ENCODE results near the gene FBLN7. TPM values are rescaled to one million over a fixed set of nuclear protein-coding genes. Genes with fewer than 3 reads are reported as not detected.
"Not testable (repeated sequence)": the region's sequence is repeated elsewhere in the genome, so short reads cannot be mapped to it uniquely, and the experiment has no call there.

FBLN7 gene, protein sequence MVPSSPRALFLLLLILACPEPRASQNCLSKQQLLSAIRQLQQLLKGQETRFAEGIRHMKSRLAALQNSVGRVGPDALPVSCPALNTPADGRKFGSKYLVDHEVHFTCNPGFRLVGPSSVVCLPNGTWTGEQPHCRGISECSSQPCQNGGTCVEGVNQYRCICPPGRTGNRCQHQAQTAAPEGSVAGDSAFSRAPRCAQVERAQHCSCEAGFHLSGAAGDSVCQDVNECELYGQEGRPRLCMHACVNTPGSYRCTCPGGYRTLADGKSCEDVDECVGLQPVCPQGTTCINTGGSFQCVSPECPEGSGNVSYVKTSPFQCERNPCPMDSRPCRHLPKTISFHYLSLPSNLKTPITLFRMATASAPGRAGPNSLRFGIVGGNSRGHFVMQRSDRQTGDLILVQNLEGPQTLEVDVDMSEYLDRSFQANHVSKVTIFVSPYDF
- 3.0 and 3.9 TPM in 2 replicates for total RNA-seq (2014; rRNA removed; shearing (Covaris generic))

DNA sequence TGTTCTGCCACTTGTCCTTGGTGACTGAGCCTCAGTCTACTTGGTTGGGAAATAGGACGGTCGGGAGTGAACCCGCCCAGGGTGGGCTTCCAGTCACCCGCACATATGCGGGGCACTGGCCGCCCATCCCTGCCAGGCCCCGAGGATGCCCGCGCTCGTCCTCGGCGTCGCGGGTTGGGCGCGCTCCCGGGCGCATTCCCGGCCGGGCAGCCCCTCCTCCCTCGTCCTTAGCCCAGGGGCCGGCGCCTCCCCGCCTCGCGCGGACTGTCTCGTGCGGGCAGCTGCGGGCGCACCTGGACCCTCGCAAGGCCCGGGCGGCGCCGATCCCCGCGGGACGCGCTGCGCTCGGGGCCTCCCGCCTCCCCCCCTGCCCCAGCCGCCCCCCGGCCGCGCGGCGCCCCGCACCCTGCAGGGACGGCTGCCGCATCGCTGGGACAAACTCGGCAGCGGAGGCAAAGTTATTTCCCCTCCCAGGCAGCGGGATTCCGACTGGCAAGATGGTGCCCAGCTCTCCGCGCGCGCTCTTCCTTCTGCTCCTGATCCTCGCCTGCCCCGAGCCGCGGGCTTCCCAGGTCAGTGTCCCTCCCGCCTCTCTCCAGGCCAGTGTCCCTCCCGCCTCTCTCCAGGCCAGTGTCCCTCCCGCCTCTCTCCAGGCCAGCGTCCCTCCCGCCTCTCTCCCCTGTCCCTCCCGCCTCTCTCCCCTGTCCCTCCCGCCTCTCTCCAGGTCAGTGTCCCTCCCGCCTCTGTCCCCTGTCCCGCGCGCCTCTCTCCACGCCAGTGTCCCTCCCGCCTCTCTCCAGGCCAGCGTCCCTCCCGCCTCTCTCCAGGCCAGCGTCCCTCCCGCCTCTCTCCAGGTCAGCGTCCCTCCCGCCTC, at the start of gene FBLN7:
Gene FBLN7, plus strand, starts transcription at position 227 of the 874 bp plus-strand sequence. Its CDS starts 271 bp downstream, at position 498.
- DNase-seq (ENCODE audit: low read depth) = peak; percentile 39

DNA sequence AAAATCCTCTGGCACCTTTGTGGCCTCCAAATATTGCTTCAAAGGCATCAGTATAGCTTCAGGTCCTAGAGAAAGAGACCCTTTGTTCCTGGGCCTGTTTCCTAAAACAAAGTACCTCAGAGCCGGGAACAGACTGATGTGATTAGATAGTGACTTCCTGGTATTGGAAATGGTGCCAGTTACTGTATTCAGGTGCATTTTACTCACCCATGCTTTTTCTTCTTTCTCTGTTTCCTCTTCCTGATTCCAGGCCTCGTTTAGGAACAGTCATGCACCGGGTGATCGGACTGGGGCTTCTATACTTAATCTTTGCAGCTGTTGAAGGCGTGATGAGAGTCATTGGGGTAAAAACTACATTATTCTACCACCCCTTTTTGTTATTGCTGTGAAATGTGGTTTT, 48.8 kb upstream of the FBLN7 start:
- DNase-seq (ENCODE audit: low read depth) = no peak

DNA sequence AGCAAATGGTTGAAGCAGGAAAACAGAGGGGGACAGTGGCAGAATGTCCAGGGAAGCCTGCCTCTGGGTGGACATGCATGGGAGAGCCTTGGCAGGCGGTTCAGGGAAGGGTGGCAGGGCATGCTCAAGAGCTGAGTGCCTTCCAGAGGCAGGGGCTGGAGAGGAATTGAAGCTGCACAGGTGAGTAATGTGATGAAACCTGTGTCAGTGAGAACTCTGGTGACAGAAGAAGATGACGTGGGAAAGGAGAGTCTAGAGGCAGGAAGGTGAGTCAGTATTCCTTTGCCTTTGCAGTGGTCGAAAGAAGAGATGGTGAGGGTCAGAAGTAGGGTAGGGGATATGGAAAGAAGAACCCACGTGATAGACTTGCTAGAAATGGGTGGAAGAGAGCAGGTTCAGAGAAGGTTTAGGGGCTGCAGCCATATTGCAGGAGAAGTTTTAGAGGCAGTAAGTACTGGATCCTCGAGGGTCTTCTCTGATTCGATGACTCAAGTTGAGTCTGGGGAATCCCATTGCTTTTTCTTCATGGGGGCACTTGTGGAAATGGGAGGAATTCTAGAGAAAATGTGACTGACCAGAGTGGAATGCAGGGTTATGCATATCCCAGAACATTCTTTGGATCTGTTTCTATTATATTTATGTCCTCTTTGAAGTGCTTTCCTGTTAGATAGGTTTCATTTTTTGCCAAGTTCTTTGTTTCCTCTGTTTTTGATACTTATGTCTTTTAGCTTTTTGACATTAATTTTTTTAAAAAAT, 45.7 kb upstream of the FBLN7 start:
- peak; percentile 68 for DNase-seq (ENCODE audit: low read depth)

DNA sequence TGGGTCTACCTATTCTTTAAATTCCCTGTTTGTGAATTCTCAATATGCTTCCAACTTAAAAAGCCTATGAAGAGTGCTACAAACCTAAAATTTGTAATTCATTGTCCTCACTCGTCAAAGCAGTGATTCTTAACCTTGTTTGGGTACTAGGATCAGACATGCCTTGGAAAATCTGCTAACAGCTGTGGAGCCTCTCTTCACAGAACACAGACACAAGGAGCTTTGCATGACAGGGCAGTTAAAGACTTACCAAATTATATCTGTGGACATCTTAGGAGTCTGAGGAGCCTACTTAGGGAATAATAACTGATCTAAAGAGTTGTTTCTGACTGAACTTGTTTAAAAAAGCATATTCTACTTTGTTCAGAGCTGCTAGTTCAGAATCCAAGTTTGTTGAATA, 45.0 kb upstream of the FBLN7 start:
- no peak for DNase-seq (ENCODE audit: low read depth)

DNA sequence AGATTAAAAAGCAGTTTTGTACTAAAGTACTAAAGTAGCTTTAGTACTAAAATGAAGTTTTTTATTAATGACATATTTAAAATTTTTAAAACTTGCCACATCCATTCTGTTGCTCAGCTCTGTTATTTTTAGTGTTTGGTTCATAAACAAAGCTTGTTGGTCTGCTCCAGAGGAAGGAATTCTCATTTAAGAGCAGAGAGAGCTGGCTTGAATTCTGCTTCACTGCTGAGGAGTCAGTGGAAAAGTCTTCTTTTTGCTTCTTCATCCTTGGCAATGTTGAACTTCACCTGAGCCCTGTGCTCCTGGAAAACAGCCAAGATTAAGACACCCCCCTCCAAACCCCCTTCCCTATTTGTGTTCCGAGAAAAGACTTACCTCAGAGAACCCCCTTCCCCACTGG, 42.5 kb upstream of the FBLN7 start:
- no peak for DNase-seq (ENCODE audit: low read depth)

DNA sequence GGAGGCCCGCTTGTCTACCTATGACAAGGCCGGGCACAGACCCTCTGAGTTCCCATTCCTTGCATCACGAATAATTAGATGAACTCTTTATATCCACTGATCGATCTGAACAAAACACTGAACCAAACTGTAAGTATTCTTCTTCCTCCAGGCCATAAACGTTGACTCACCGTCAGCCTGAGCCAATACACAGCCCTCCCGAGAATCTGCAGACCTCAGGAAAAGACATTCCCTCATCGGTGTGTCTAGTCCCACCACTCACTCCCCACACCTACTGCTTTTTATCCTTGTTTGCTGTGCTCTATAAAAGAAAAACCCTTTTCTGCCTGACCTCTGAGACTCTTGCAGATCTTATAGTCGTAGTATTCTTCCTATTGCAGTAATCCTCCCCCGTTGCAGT, 42.1 kb upstream of the FBLN7 start:
- DNase-seq (ENCODE audit: low read depth) = no peak

DNA sequence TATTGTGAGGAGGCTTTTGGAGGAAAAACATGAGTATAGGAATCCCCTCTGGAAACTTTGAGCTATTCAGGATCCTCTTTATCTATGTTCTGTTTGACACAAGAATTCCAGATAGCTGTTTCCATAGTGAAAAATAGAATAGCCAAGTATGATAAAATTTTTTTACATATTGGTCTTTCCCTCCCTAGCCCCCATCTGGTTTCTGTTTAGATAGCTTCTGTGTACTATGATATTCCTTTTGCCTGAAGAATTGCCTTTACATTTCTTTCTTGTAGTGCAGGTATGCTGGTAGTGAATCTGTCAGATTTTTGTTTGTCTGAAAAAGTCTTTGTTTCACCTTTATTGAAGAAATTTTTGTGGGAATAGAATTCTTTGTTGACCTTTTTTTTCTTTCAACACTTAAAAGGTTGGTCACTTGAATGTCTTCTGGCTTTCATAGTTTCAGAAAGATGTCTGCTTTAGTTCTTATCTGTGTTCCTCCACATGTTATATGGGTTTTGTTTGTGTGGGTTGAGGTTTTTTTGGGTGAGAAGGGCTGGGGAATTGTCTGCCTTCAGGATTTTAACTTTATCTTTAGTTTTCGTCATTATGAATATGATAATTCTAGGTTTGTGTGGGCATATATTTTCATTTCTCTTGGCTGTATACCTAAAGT, 29.9 kb upstream of the FBLN7 start:
- DNase-seq (ENCODE audit: low read depth) = no peak

DNA sequence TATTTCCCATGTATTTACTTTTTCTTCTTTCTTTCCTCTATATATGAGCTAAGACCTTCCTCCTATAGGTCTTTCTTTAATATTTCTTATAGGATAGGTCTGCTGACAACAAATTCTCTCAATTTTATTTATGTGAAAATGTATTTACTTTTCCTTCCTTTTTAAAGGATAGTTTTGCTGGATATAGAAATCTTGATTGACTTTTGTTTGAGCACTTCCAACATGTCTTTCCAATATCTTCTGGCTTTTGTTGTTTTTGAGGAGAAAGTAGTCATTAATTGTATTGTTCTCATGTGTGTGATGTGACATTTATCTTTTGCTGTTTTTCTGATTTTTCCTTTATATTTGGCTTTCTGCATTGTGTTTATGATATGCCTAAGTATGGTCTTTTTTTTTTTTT, 28.9 kb upstream of the FBLN7 start:
- no peak for DNase-seq (ENCODE audit: low read depth)

DNA sequence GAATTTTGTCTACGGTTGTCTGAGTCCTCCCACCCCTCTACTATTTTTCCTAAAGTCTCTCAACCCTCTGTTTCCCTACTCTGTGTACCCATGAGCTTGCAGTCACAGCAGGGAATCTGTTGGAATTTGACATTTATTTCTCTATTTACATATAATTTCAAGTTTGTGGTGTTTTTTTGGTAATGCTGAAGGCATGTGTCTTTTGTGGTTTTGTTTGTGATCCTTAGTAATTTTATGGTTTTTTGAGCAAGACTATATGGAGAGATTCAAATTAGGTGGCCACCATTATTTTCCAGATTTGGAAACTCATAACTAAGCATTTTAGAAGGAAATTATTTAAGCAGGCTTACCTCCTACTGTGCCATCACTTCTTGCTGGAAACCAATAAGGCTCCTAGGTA, 27.2 kb upstream of the FBLN7 start:
- DNase-seq (ENCODE audit: low read depth) = peak; percentile 28

DNA sequence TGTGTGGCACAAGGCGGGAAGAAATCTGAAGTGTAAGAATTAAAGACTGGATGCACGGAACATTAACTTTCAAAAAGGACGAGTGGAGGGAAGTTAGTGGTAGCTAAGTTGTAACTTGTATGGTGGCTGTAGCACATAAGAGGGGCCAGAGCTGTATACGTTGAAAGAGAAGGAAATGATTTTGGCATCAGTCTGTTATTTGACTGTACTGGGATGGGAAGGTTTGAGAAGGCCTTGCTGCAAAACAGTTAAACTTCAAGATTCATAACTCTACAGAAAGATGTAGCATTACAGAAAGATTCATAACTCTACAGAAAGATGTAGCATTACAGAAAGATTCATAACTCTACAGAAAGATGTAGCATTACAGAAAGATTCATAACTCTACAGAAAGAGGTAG, 24.8 kb upstream of the FBLN7 start:
- DNase-seq (ENCODE audit: low read depth) = not testable (repeated sequence)

DNA sequence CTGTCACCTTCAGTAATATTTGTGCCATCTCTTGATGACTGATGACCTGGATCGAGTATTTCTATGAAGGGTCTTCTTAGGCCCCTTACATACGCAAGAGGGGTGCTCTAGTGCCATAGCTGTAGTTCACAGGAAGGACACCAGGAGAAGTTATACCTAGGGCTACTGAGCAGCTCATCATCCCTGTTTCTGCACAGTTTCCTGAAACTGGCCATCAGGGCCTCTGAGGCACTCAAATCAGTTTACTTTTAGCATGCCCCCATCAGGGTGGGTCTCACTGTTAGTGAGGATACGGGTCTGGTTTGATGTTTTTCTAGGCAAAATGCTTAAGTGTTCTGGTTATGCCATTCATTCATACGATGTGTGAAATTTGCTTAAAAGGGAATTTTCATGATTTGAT, 20.0 kb upstream of the FBLN7 start:
- no peak for DNase-seq (ENCODE audit: low read depth)

DNA sequence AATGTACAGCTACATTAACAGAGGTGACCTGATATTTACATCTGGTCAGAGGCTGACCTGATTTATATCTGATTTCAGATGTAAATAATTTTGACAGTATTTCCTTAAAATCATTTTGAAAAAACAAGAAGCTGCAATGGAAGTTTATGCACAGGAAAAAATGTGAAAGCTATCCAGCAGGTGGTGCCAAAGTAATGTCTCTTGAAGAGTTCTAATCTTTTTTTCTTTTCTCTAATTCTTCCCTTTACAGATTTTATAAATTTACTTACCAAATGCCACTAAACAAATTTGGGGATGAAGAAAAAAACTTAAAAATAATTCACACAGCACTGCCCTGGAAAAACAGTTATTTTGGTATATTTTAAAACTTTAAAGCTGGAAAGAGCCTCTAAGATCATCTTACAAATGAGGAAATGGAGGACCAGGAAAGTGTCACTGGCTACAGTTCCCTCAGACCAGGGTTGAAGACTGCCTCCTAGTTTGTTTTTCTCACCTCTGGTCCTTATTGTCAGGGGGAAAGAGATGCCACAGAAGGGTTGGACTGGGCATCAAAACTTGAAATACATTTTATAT, 16.4 kb upstream of the FBLN7 start:
- DNase-seq (ENCODE audit: low read depth) = peak; percentile 48

DNA sequence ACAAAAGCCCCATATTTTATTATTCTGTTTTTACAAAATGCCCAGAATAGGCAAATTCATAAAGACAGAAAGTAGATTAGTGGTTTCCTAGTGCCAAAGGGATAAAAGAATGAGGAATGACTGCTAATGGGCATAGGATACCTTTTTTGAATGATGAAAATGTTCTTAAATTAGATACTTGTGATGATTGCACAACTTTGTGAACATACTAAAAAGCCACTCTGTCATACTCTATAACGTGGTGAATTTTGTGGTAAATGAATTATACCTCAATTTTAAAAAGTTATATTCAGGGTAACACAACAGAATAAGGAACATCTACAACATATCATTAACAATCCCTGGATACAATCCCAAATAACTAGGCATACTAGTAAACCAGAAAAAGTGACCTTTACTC, 9.1 kb upstream of the FBLN7 start:
- DNase-seq (ENCODE audit: low read depth) = no peak

DNA sequence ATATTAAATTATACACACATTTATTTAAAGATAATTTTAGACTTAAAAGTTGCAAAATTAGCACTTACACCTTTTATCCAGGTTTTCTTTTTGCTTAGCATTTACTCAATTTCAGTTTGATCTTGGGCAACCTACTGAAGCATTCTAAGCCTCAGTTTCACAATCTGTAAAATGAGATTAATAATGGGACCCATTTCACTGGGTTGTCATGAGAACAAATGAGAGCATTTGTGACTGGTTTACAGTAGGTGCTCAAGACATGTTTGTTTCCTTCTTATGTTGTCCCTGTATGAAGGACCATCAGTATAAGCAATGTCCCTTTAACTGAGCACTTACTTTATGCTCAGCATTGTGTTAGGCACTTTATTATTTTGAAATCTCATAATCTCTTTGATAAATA, 4.8 kb upstream of the FBLN7 start:
- DNase-seq (ENCODE audit: low read depth) = no peak

DNA sequence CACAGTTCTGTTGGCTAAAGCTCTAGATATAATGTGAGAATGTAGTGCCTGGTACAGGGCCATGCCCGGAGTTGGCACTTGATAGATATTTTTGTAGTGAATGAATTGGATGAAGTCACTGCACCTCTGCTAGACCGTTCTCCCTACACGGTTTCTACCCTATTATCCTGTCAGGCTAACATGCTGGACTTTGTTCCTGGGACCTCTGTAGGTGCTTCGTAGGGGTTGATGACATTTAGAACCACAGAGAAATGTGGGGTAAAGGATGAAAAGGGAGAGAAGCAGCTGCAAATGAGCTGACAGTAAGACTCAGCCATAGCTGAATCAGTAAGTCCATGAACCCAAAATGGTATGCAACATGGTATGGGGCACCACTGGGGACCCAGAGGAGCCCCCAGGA, 4.1 kb upstream of the FBLN7 start:
- DNase-seq (ENCODE audit: low read depth) = no peak

DNA sequence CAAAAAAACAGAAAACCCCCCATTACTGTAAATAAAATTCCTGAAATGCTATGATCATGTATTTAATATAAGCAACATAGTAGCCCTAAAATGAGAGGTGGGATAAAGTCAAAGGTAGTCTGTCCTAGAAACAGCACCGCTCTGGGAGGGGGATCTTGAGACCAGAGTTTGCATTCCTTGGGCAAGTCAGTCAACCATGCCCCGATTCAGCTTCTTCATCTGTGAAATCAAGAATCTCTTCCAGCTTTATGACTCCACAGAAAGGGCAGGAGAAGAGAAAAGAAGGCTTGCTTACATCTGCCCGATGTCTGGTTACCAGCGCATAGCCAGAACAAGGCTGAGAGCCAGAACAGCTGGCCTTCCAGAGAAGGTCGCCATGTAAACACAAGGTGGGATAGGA, 2.1 kb upstream of the FBLN7 start:
- no peak for DNase-seq (ENCODE audit: low read depth)

DNA sequence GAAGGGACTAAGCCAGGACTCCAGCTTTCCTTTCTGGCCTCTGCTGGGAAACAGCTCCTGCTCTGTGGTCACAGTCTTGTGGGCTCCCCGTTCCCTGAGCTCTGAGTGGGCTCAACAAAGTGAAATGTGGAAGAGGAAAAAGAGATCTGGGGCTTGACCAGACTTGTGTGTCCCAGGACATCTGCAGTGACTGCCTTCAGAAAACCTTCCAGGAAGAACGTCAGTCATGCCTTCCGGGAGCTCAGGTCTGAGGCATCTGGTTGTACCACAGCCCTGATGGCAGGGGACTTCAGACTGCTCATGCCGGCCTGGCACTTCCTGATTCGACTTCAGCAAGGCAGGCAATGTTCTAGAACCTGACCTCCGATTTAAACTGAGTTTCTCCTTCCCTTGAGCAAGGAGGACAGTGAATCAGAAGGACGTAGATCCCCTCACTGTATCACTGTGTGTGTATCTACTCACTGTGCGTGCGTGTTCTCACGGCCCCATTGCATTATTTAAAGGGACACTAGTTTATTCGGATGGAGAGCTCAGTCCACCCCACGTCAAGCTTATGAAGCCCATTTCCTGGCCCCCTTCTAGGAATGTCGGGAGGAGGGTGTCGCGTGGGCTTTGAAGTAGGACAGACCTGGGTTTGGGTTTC, 548 bp upstream of the FBLN7 start:
- DNase-seq (ENCODE audit: low read depth) = peak; percentile 41

DNA sequence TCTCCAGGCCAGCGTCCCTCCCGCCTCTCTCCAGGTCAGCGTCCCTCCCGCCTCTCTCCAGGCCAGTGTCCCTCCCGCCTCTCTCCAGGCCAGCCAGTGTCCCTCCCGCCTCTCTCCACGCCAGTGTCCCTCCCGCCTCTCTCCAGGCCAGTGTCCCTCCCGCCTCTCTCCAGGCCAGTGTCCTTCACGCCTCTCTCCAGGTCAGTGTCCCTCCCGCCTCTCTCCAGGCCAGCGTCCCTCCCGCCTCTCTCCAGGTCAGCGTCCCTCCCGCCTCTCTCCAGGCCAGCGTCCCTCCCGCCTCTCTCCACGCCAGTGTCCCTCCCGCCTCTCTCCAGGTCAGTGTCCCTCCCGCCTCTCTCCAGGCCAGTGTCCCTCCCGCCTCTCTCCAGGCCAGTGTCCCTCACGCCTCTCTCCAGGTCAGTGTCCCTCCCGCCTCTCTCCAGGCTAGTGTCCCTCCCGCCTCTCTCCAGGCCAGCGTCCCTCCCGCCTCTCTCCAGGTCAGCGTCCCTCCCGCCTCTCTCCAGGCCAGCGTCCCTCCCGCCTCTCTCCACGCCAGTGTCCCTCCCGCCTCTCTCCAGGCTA, 939 bp downstream of the FBLN7 start:
- DNase-seq (ENCODE audit: low read depth) = not testable (repeated sequence)

DNA sequence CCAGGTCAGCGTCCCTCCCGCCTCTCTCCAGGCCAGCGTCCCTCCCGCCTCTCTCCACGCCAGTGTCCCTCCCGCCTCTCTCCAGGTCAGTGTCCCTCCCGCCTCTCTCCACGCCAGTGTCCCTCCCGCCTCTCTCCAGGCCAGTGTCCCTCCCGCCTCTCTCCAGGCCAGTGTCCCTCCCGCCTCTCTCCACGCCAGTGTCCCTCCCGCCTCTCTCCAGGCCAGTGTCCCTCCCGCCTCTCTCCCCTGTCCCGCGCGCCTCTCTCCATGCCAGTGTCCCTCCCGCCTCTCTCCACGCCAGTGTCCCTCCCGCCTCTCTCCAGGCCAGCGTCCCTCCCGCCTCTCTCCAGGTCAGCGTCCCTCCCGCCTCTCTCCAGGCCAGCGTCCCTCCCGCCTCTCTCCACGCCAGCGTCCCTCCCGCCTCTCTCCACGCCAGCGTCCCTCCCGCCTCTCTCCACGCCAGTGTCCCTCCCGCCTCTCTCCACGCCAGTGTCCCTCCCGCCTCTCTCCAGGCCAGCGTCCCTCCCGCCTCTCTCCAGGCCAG, 1.5 kb downstream of the FBLN7 start:
- DNase-seq (ENCODE audit: low read depth) = not testable (repeated sequence)

DNA sequence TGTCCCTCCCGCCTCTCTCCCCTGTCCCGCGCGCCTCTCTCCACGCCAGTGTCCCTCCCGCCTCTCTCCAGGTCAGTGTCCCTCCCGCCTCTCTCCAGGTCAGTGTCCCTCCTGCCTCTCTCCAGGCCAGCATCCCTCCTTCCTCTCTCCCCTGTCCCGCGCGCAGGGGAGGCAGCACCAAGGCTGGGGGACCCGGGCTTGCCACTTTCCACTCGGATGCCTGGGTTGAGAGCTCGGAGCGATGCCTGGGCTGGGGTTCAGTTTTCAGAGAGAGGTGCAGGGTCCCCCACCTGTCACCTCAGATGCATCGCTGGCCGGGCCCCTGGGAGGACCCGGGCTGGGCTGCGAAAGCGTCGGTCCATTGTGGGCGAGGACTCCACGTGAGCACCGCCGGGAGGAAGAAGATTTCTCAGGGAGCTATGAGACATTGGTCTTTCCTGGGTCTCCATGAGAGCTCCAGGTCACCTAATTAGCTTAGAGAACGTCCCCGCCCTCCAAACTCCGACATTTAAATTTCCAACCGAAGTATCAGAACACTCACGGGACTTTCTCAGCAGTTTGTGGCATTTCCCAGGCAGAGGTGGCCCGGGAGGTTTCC, 2.1 kb downstream of the FBLN7 start:
- DNase-seq (ENCODE audit: low read depth) = no peak

Measured in M059J (cell line).